Glutamatergic neuron (in vitro differentiated cells): ENCODE results near the gene BMF. TPM values are rescaled to one million over a fixed set of nuclear protein-coding genes. Genes with fewer than 3 reads are reported as not detected.

Source experiments
- DNase-seq: peaks from one replicate; pipeline ENCODE4 v3.0.0; 2022
- H3K27ac Mint-ChIP-seq: one replicate; pipeline ENCODE4 v1.8.0; 2020; ENCODE audit warnings: mild to moderate bottlenecking, mixed read lengths, inconsistent platforms; ENCODE audit not compliant: unreplicated experiment
- H3K27me3 Mint-ChIP-seq: one replicate; pipeline ENCODE4 v1.8.0; 2020; ENCODE audit warnings: mild to moderate bottlenecking, moderate library complexity, mixed read lengths, inconsistent platforms; ENCODE audit not compliant: unreplicated experiment
- H3K36me3 Mint-ChIP-seq: one replicate; pipeline ENCODE4 v1.8.0; 2020; ENCODE audit warnings: mild to moderate bottlenecking, mixed read lengths, inconsistent platforms; ENCODE audit not compliant: unreplicated experiment
- H3K4me1 Mint-ChIP-seq: one replicate; pipeline ENCODE4 v1.8.0; 2020; ENCODE audit warnings: mild to moderate bottlenecking, low read depth, mixed read lengths, inconsistent platforms; ENCODE audit not compliant: unreplicated experiment
- H3K4me3 Mint-ChIP-seq: one replicate; pipeline ENCODE4 v1.8.0; 2020; ENCODE audit warnings: mild to moderate bottlenecking, mixed read lengths, inconsistent platforms; ENCODE audit not compliant: unreplicated experiment
- H3K9me3 Mint-ChIP-seq: one replicate; pipeline ENCODE4 v1.8.0; 2020; ENCODE audit warnings: mild to moderate bottlenecking, moderate library complexity, mixed read lengths, inconsistent platforms; ENCODE audit not compliant: unreplicated experiment
- CTCF ChIP-seq: fragments of 200-600 bp; sonication (generic); IDR thresholded peaks from one replicate; pipeline ENCODE4 v1.5.0; 2021; ENCODE audit not compliant: partially characterized antibody, unreplicated experiment
- total RNA-seq: library from RNA; stranded (reverse); fragmentation: NEBNext Ultra II Directional; extraction: Animal tissue kit (Norgen Biotek cat#: 25700); gene quantifications from one replicate; pipeline ENCODE4 v1.2.1, GENCODE V29; 2021; ENCODE audit not compliant: unreplicated experiment

Gene BMF
- total RNA-seq, 1 donor from 2014 or later, result 11.3 TPM

- H3K36me3 Mint-ChIP-seq, result no peaks in the 10 kb centered on the region
- H3K4me1 Mint-ChIP-seq, result peaks cover 5% of the 10 kb centered on the region
- peaks cover 6% of the 10 kb centered on the region for H3K27me3 Mint-ChIP-seq
- no peaks in the 10 kb centered on the region for H3K9me3 Mint-ChIP-seq
- H3K27ac Mint-ChIP-seq, result no peak overlapping the region
- DNase-seq, result no peak
- H3K4me3 Mint-ChIP-seq, result peak overlapping the region; percentile 10
- TF ChIP-seq CTCF, result no peak
Measured at GRCh38 chr15:40112789-40113188, 4.1 kb upstream of the BMF start.

GRCh38 chr15:40111888-40112287 lies 3.2 kb upstream of the BMF start:
- no peak for TF ChIP-seq CTCF
- DNase-seq, result no peak
- H3K27ac Mint-ChIP-seq, result no peak overlapping the region
- H3K27me3 Mint-ChIP-seq, result peaks cover 10% of the 10 kb centered on the region
- H3K36me3 Mint-ChIP-seq, result no peaks in the 10 kb centered on the region
- no peaks in the 10 kb centered on the region for H3K9me3 Mint-ChIP-seq
- H3K4me3 Mint-ChIP-seq, result no peak overlapping the region
- H3K4me1 Mint-ChIP-seq, result peaks cover 5% of the 10 kb centered on the region

GRCh38 chr15:40110866-40111550 lies 2.3 kb upstream of the BMF start:
- Mint-ChIP-seq H3K4me1 (peaks cover 5% of the 10 kb centered on the region), H3K36me3 (no peaks in the 10 kb centered on the region), H3K27ac (no peak overlapping the region), H3K4me3 (no peak overlapping the region), H3K9me3 (no peaks in the 10 kb centered on the region), H3K27me3 (peaks cover 12% of the 10 kb centered on the region)
- TF ChIP-seq CTCF, result no peak
- no peak for DNase-seq

GRCh38 chr15:40108061-40108854 lies 421 bp downstream of the BMF start:
- peaks cover 14% of the 10 kb centered on the region for H3K27me3 Mint-ChIP-seq
- peak; percentile 38 for DNase-seq
- no peaks in the 10 kb centered on the region for H3K36me3 Mint-ChIP-seq
- peaks cover 6% of the 10 kb centered on the region for H3K9me3 Mint-ChIP-seq
- TF ChIP-seq CTCF, result no peak
- H3K4me3 Mint-ChIP-seq, result peak overlapping the region; percentile 90
- H3K27ac Mint-ChIP-seq, result no peak overlapping the region
- peaks cover 17% of the 10 kb centered on the region for H3K4me1 Mint-ChIP-seq
